Stimulated activated CD8-positive, alpha-beta memory T cell treated with anti-CD3 and anti-CD28 coated beads, Interleukin-12 subunit alpha, Interleukin-12 subunit beta, amount 100 ng/mL, for 4 hours (primary cell): ENCODE data around the gene WIF1.

Experiments used
- DNase-seq: peaks from one replicate; pipeline ENCODE4 v3.0.0-alpha.2; 2020; ENCODE audit warnings: low read depth

Gene WIF1

GRCh38 chr12:65122703-65123102 is 1.6 kb upstream of the WIF1 start:
- no peak for DNase-seq

GRCh38 chr12:65121956-65122469 is 908 bp upstream of the WIF1 start:
- DNase-seq: no peak

GRCh38 chr12:65119063-65119462 is 2.0 kb downstream of the WIF1 start:
- no peak for DNase-seq

GRCh38 chr12:65113621-65114035 is 7.5 kb downstream of the WIF1 start:
- no peak for DNase-seq

GRCh38 chr12:65106948-65107347 is 14.2 kb downstream of the WIF1 start:
- no peak for DNase-seq

- no peak for DNase-seq
Observed at GRCh38 chr12:65100140-65100539, 21.0 kb downstream of the WIF1 start.

- no peak for DNase-seq
Observed at GRCh38 chr12:65099182-65099581, 21.9 kb downstream of the WIF1 start.

- DNase-seq: no peak
Observed at GRCh38 chr12:65098364-65098763, 22.7 kb downstream of the WIF1 start.

- DNase-seq: no peak
Observed at GRCh38 chr12:65094722-65095121, 26.4 kb downstream of the WIF1 start.

GRCh38 chr12:65093606-65094005 is 27.5 kb downstream of the WIF1 start:
- DNase-seq: no peak

GRCh38 chr12:65090461-65090860 is 30.6 kb downstream of the WIF1 start:
- no peak for DNase-seq

- no peak for DNase-seq
Observed at GRCh38 chr12:65086236-65086635, 34.9 kb downstream of the WIF1 start.

- DNase-seq: no peak
Observed at GRCh38 chr12:65084579-65084978, 36.5 kb downstream of the WIF1 start.

GRCh38 chr12:65083581-65083980 is 37.5 kb downstream of the WIF1 start:
- DNase-seq: no peak

- no peak for DNase-seq
Observed at GRCh38 chr12:65082406-65082805, 38.7 kb downstream of the WIF1 start.

- DNase-seq: no peak
Observed at GRCh38 chr12:65081496-65081895, 39.6 kb downstream of the WIF1 start.

GRCh38 chr12:65074932-65075331 is 46.2 kb downstream of the WIF1 start:
- DNase-seq: no peak

- DNase-seq: no peak
Observed at GRCh38 chr12:65069336-65069735, 51.8 kb downstream of the WIF1 start.

- no peak for DNase-seq
Observed at GRCh38 chr12:65067383-65067782, 53.7 kb downstream of the WIF1 start.

GRCh38 chr12:65055859-65056258 is 65.2 kb downstream of the WIF1 start:
- DNase-seq: no peak

- no peak for DNase-seq
Observed at GRCh38 chr12:65051218-65051617, 69.9 kb downstream of the WIF1 start.

- DNase-seq: no peak
Observed at GRCh38 chr12:65045269-65045668, 75.8 kb downstream of the WIF1 start.

GRCh38 chr12:65039301-65039700 is 81.8 kb downstream of the WIF1 start:
- no peak for DNase-seq

- DNase-seq: no peak
Observed at GRCh38 chr12:65025136-65025535, 96.0 kb downstream of the WIF1 start.

- no peak for DNase-seq
Observed at GRCh38 chr12:65023485-65023884, 97.6 kb downstream of the WIF1 start.
